Nephron (organoid): ENCODE measurements around the gene BAHCC1.

Experiments
- H3K27ac Mint-ChIP-seq, 3 experiments: 2 replicates each; pipeline ENCODE4 v1.8.0; 2020; ENCODE audit warnings: mixed read lengths in 3 of 3, mild to moderate bottlenecking in 2 of 3, moderate library complexity in 1 of 3
- H3K27me3 Mint-ChIP-seq: 2 replicates; pipeline ENCODE4 v1.8.0; 2021; ENCODE audit warnings: low read depth, mild to moderate bottlenecking, moderate library complexity, mixed read lengths
- H3K36me3 Mint-ChIP-seq: 2 replicates; pipeline ENCODE4 v1.8.0; 2020; ENCODE audit warnings: low read depth, mixed read lengths
- H3K4me1 Mint-ChIP-seq: 2 replicates; pipeline ENCODE4 v1.8.0; 2020; ENCODE audit warnings: mixed read lengths
- H3K4me3 Mint-ChIP-seq, 3 experiments: 2 replicates each; pipeline ENCODE4 v1.8.0; 2020; ENCODE audit warnings: mild to moderate bottlenecking in 3 of 3, mixed read lengths in 3 of 3, moderate library complexity in 2 of 3
- H3K9me3 Mint-ChIP-seq: 2 replicates; pipeline ENCODE4 v1.8.0; 2020; ENCODE audit warnings: mixed read lengths
- TF ChIP-seq, protein P1 (sequence below), 3 experiments: fragments of 200-600 bp; sonication (generic); IDR thresholded peaks; one replicate each; pipeline ENCODE4 v1.5.0; 2021; ENCODE audit warnings: antibody characterized with exemption in 3 of 3; ENCODE audit not compliant: unreplicated experiment in 3 of 3

The BAHCC1 gene

DNA sequence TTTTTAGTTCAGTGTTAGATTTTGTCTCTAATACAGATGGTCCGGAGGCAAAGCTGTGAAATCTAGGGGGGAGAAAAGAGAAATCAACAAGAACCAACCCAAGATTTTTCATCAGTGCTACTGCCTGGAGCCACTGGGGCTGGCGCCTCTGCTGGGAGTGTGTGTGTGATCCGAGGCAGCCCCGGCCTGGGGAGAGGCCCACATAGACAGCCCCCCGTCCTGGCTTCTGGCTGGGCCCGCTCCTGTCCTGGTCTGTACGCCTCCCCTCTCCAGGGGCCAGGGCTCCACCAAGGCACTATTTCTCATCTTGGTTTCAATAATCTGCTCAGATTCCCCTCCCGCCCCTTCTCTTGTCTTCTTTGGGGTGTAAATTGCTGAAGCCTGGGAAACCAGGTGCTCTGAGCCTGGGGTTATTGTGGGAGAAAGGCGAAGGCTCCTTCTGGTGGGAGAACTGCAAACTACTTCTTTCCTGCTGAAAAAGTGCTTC lies 7.8 kb downstream of the BAHCC1 start:
- no peaks in the 10 kb centered on the region for H3K36me3 Mint-ChIP-seq
- H3K4me3 Mint-ChIP-seq: peak overlapping the region; percentile 74 to 98 (median 90)
- peaks cover 76% of the 10 kb centered on the region for H3K4me1 Mint-ChIP-seq
- H3K9me3 Mint-ChIP-seq: no peaks in the 10 kb centered on the region
- TF ChIP-seq, protein P1, sequence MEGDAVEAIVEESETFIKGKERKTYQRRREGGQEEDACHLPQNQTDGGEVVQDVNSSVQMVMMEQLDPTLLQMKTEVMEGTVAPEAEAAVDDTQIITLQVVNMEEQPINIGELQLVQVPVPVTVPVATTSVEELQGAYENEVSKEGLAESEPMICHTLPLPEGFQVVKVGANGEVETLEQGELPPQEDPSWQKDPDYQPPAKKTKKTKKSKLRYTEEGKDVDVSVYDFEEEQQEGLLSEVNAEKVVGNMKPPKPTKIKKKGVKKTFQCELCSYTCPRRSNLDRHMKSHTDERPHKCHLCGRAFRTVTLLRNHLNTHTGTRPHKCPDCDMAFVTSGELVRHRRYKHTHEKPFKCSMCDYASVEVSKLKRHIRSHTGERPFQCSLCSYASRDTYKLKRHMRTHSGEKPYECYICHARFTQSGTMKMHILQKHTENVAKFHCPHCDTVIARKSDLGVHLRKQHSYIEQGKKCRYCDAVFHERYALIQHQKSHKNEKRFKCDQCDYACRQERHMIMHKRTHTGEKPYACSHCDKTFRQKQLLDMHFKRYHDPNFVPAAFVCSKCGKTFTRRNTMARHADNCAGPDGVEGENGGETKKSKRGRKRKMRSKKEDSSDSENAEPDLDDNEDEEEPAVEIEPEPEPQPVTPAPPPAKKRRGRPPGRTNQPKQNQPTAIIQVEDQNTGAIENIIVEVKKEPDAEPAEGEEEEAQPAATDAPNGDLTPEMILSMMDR (IDR thresholded peaks at IDR 0.05; ENCODE audit: unreplicated experiment in 3 of 3): peak in 2 of 3 experiments; percentile 18 to 27
- peak overlapping the region; percentile 97 to 100 (median 99) for H3K27ac Mint-ChIP-seq
- H3K27me3 Mint-ChIP-seq: peaks cover 6% of the 10 kb centered on the region

DNA sequence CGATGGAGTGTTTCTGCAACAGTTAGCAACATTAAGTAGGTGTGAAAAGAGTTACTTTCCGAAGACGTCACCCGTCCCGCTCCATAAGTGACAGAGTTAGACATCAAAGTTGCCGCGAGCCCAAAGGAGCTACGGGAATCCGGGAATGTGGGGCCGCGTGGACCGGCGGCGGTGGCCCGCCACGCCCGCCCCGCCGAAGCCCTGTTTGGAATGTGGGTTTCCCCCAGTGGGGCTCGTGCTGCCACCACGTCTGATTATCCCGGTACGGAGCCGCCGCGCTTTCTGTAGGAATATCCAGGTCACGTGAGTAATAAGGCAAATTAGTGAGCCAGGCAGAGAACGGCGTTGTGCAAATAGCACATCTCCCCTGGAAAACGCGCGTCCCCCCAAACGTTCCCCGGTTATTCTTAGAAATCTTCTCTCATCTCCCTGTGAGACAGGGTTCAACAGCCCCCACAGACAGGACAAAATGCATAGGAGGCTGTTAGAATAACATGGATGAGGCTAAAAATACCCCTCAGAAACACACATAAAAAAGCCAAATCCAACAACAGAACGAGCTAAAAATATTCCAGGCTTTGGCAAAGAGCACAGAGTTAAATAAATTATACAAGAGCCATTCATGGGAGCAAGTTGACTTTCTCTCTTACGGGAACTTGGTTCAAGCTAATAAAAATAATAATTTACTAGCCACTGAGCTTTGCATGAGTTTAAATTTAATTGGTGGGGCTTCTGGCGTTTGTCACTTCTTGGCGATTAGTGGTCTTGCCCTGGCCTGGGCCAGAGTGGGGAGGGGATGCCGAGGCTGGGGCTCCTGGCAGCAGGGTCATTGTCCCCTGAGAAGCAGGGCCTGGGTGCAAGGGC lies 8.6 kb downstream of the BAHCC1 start:
- Mint-ChIP-seq H3K9me3 (no peaks in the 10 kb centered on the region), H3K4me1 (peaks cover 77% of the 10 kb centered on the region), H3K4me3 (peak overlapping the region; percentile 74 to 98 (median 90)), H3K27me3 (peaks cover 10% of the 10 kb centered on the region), H3K36me3 (no peaks in the 10 kb centered on the region), H3K27ac (peak overlapping the region; percentile 97 to 100 (median 99))
- TF ChIP-seq, protein P1 (IDR thresholded peaks at IDR 0.05; ENCODE audit: unreplicated experiment in 3 of 3): no peak

DNA sequence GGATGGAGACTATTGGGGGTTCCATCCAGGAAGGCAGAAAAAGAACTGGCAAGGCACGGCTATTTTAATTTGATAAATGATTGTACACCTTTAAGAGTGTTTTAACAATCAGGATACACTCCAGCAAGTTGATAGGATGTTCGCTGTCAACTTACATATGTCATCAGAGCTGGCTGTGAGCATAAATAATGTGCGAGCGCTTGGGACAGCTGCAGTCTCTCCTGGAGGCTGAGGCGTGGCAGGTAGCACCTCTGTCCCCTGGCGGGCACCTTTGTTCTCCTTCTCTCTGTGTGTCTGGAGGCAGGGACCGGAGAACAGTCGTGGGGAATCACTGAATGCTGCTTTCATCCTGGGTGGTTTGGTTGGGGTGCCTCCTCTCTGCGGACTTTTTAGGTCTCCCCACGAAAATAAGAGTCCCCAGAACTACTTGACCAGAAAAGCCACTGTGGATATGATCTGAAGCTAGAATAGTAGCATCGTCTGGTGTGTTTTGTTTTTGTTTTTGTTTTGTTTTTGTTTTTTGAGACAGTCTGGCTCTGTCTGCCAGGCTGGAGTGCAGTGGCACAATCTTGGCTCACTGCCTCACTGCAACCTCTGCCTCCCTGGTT lies 9.4 kb downstream of the BAHCC1 start:
- Mint-ChIP-seq H3K36me3 (no peaks in the 10 kb centered on the region), H3K4me1 (peaks cover 83% of the 10 kb centered on the region), H3K9me3 (no peaks in the 10 kb centered on the region), H3K27ac (peak overlapping the region; percentile 97 to 100 (median 99)), H3K4me3 (peak overlapping the region; percentile 74 to 98 (median 90)), H3K27me3 (peaks cover 11% of the 10 kb centered on the region)
- TF ChIP-seq, protein P1 (IDR thresholded peaks at IDR 0.05; ENCODE audit: unreplicated experiment in 3 of 3): no peak

DNA sequence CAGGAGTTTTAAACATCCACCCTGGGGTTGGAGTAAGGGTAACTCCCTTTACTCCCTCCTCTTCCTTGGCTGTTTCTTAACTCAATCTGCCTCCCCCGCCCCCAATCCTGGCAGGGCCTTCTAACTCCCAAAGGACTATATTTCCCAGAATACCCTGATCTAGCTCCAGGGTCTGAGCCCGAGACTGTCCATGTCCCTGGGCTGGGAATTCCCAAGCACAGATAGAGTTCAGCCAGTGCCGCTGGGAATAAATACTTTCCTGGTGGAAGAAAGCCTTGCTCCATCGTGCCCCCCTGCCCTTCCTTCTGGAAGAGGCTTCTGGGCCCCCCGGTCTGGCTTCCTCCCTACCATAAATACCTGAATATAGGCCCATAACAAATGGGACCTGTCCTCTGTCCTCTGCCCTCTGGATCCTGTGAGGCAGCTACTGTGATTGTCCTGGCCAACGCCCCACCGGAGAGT lies 10.2 kb downstream of the BAHCC1 start:
- peaks cover 78% of the 10 kb centered on the region for H3K4me1 Mint-ChIP-seq
- H3K4me3 Mint-ChIP-seq: peak overlapping the region; percentile 74 to 98 (median 90)
- TF ChIP-seq, protein P1 (IDR thresholded peaks at IDR 0.05; ENCODE audit: unreplicated experiment in 3 of 3): no peak
- H3K27ac Mint-ChIP-seq: peak overlapping the region; percentile 97 to 100 (median 99)
- H3K27me3 Mint-ChIP-seq: peaks cover 7% of the 10 kb centered on the region
- H3K36me3 Mint-ChIP-seq: no peaks in the 10 kb centered on the region
- H3K9me3 Mint-ChIP-seq: no peaks in the 10 kb centered on the region

DNA sequence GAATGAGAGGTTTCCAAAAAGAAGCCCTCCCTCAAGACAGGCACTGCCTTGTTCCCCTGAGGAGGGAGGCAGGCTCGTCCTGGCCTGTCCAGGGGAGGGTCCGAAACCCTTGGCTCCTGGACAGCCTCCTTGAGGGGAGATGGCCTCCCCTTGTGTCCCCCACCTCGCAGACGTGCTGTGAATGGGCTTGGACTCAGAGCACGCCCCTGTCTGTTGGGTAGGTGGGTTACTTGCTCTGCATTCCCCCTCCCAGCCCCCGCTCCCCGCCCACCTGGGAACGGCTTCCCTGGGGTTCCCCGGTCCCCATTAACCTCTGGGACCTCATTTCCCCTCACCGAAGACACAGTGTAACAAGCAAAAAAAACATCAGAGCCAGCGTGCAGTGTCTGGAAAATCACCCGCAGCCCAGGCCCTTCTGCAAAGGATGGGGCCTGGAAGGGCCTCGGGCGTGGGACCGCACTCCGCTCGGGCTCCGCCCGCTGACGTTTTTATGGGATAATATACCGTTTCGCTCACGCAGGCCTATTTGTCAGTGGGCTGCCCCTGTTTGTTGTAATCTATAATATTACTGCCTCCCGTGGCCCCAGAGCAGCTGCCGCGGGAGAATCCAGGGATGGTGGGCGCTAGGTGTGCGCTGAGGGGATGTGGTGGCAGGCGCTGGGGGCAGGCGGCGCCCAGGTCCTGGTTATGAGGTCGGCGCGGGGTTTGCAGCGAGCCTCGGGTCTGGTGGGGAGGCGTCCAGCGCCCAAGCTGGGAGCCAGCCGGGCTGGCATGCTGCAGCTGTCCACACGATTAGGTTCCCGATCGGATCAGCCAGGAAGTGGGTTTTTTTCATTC lies 11.1 kb downstream of the BAHCC1 start:
- Mint-ChIP-seq H3K4me3 (peak overlapping the region; percentile 63 to 90 (median 70)), H3K36me3 (no peaks in the 10 kb centered on the region), H3K27me3 (peaks cover 7% of the 10 kb centered on the region), H3K4me1 (peaks cover 69% of the 10 kb centered on the region), H3K27ac (peak overlapping the region; percentile 90 to 100 (median 99)), H3K9me3 (no peaks in the 10 kb centered on the region)
- TF ChIP-seq, protein P1 (IDR thresholded peaks at IDR 0.05; ENCODE audit: unreplicated experiment in 3 of 3): no peak
